Hematopoietic multipotent progenitor cell (in vitro differentiated cells): ENCODE measurements around the gene LRR1. TPM values are rescaled to one million over a fixed set of nuclear protein-coding genes. Genes with fewer than 3 reads are reported as not detected.
"Not testable (repeated sequence)": the region's sequence is repeated elsewhere in the genome, so short reads cannot be mapped to it uniquely, and the experiment has no call there.

Source experiments
- DNase-seq, 3 donors: peaks; one replicate each; pipeline ENCODE4 v3.0.0-alpha.2; 2011 to 2015; ENCODE audit warnings: low read depth in 2 of 3, low spot score in 2 of 3
- total RNA-seq: library from RNA; depleted of rRNA; stranded (reverse); fragments of >200 nt; gene quantifications from one replicate; pipeline ENCODE4 v1.2.3, GENCODE V29; 2012

Gene LRR1
- total RNA-seq, 1 donor: 7.8 TPM

GRCh38 chr14:49585803-49586672 is 12.7 kb upstream of the LRR1 start, which contains the start of gene RPS29:
RPS29 (minus strand) TSS chr14:49586380; CDS start chr14:49586346, 34 bp downstream.
- DNase-seq: peak; percentile 99 to 100 (median 100)

DNA sequence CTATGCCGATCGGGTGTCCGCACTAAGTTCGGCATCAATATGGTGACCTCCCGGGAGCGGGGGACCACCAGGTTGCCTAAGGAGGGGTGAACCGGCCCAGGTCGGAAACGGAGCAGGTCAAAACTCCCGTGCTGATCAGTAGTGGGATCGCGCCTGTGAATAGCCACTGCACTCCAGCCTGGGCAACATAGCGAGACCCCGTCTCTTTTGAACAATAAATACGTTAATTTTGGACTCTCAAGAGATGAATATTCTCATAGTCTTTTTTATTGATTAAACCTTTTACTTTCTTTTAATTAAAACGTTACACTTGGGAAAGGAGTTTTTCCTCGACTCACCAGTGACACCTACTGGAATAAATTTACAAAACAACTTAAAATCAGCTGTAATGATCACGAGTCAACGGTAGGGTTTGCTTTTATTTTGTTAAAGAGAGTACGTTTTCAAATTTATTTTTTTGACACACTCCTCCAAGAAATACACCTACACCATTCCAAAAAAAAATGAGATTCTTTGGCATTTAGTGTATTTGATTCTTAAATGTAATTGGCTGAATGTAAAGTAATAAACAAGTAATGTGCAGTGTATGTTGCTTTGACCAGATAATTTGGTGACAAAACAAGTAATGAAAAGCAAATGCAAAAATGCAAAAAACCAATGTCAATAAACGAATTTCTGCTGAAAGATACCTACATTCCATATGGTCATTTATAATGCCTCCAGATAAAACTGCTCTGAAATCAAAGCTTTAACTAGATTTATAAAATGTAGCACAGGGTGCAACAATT is 11.9 kb upstream of the LRR1 start:
- peak; percentile 60 to 90 (median 72) for DNase-seq

DNA sequence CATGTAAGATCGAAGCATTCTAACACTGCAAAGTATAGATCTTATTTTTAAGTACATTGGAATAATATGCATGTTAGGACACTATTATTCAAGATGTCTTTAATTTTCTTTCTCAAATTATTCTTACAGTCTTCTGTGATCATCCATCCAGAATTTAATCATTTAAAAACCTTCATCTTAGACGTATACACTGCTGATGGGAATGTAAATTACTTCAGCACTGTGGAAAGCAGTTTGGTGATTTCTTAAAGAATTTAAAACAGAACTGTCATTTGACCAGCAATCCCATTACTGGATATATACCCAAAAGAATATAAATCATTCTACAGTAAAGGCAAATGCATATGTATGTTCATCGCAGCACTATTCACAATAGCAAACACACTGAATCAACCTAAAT is 9.4 kb upstream of the LRR1 start:
- no peak for DNase-seq

GRCh38 chr14:49593016-49593415 is 5.7 kb upstream of the LRR1 start:
- DNase-seq: no peak

DNA sequence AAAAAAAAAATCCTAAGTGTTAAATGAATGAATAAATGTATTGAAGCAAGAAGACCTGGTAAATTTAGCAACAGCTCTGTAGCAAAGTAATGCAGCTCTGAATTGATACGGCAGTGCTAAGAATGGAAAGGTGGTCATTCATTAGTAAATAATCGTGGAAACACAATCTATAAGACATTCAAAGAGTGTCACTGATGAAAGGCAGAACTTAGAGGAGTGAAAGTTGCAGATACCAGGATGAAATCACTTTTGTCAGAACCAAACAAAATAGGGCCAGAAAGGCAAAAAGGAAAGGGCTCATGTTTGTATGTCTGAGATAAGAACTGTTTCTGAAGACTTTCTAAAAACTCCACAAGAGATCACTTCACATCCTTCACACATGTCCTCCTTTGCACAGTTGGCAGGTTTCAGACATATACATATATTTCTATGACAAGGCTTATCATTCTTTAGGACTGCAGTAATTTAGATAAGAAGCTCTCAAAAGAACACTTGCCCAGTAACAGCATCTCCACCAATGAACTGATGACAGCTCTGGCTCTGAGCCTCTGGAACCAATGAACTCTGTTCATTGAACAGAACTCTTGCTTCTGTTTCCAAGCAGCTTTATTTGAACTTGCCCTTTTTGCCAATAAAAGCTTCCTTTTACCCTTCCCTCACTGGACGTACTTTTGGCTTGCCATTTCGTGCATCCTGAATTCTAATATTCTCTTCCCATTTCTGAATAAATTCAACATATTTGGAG is 4.2 kb upstream of the LRR1 start:
- peak in 2 of 3 donors; percentile 81 to 89 for DNase-seq

DNA sequence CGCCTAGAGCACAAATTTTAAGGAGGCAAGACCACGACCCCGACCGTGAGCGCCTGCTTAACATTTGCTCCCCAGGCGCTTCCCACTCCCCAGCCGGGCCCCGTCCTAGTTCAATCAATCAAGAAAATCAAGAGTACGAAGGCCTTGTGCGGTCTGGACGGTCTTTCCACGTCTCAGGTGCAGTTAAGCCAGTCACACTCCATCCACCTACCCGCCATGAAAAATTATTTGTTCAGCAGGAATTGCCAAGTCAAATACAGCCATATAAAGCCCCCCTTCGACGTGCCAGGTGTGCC is 603 bp upstream of the LRR1 start:
- DNase-seq: no peak

GRCh38 chr14:49607583-49607982 is 8.8 kb downstream of the LRR1 start:
- no peak for DNase-seq

DNA sequence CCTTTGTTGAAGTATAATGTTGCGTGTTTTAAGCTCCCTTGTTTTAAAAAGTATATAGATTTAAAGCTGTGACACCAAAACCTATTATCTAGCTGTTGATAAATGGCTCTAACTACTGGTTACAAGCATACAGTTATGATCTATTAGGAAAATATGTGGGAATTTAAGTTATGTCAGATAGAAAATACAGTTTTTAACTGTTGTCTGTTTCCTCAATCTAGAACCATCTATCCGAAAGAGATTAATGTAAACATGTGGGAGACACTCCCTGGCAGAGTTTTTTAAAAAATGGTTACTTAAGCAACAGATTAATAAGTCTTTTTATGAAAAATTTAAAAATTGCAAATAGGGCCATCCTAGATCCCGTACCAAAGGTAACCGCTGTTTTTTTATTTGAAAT is 13.5 kb downstream of the LRR1 start:
- no peak for DNase-seq

DNA sequence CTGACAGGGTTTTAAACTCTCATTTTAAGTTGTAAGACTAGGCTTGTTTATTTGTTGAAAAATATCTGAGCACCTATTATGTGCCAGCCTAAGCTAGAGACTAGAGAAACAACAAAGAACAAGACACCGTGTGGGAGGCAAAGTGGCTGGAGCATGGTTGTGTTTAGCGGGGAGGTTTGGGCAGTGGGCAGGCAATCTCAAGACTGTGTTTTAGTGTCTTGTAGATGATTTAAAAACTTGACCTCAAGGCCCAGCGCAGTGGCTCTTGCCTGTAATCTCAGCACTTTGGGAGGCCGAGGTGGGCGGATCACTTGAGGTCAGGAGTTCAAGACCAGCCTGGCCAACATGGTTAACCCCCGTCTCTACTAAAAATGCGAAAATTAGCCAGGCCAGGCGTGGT is 13.9 kb downstream of the LRR1 start:
- no peak for DNase-seq

DNA sequence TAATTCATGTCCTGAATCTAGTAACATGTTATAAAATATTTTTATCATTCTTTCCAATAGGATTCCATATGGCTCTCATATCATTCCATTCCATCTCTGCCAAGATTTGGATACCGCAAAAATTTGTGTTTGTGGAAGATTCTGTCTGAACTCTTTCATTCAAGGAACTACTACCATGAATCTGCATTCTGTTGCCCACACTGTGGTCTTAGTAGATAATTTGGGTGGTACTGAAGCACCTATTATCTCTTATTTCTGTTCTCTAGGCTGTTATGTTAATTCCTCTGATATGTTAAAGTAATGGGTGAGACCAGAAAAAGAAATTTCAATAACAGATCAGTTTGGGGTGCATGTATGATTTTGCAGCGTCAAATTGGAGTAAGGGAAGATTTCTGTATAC is 15.5 kb downstream of the LRR1 start:
- no peak for DNase-seq

DNA sequence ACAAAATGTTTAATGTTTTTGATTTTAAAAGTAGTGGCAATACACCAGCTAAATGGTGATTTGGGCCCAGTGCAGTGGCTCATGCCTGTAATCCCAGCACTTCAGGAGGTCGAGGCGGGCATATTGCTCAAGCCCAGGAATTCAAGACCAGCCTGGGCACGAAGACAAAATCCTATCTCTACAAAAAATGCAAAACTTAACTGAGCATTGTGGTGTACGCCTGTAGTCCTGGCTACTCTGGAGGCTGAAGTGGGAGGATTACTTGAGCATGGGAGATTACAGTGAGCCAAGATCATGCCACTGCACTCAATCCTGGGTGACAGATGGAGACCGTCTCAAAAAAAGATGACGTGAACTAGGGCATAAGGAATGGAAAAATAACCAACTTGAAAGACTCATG is 17.0 kb downstream of the LRR1 start:
- DNase-seq: no peak

DNA sequence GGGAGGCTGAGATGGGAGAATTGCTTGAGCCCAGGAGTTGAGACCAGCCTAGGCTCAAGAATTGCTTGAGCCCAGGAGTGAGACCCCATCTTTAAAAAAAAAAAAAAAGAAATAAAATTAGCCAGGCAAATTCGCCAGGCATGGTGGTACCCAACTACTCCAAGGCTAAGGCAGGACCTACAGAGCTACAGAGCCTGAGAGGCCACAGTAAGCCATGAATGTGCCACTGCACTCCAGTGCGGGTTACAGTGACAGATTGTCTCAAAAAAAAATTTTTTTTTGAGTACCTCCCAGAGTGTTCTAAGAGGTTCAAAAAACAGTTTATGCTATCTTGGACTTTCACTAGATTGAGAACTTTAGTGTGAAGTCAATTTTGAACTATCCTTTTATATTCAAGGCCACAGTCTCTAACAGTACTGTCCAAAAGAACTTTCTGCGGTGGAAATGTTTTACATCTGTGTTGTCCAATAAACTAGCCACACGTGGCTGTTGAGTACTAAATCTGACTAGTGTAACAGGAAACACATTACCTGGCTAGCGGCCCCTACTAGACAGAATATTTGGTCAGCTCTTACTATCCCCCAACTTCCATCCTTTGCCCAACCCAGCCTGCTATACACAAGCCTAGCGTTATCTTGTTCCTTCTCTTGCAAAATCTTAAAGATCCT is 19.2 kb downstream of the LRR1 start:
- DNase-seq: no peak

GRCh38 chr14:49619273-49619672 is 20.5 kb downstream of the LRR1 start:
- DNase-seq: not testable (repeated sequence)

- DNase-seq: no peak
Measured at GRCh38 chr14:49619730-49620129, 21.0 kb downstream of the LRR1 start.

GRCh38 chr14:49620182-49621113 is 21.7 kb downstream of the LRR1 start, which contains the start of the genes MGAT2 and RPL36AL:
MGAT2 (plus strand) TSS chr14:49620799; CDS start chr14:49621269, 470 bp downstream.
RPL36AL (minus strand) TSS chr14:49620626; CDS start chr14:49619104, 1,522 bp downstream.
- DNase-seq: peak; percentile 85 to 97 (median 96)

DNA sequence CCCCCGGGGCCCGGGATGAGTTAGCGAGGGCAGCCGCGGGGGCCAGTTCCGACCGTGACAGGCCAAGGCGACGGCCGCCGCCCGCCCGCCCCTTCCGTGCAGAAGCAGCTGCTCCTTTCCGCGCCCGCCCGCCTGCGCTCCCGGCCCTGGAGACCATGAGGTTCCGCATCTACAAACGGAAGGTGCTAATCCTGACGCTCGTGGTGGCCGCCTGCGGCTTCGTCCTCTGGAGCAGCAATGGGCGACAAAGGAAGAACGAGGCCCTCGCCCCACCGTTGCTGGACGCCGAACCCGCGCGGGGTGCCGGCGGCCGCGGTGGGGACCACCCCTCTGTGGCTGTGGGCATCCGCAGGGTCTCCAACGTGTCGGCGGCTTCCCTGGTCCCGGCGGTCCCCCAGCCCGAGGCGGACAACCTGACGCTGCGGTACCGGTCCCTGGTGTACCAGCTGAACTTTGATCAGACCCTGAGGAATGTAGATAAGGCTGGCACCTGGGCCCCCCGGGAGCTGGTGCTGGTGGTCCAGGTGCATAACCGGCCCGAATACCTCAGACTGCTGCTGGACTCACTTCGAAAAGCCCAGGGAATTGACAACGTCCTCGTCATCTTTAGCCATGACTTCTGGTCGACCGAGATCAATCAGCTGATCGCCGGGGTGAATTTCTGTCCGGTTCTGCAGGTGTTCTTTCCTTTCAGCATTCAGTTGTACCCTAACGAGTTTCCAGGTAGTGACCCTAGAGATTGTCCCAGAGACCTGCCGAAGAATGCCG is 22.6 kb downstream of the LRR1 start:
- peak in 2 of 3 donors; percentile 76 to 86 for DNase-seq

GRCh38 chr14:49622022-49622607 is 23.4 kb downstream of the LRR1 start:
- DNase-seq: no peak

GRCh38 chr14:49623387-49623786 is 24.6 kb downstream of the LRR1 start:
- DNase-seq: no peak
